Suprapubic skin (tissue), 4 donors: ENCODE measurements around the gene CYB5A. TPM values are rescaled to one million over a fixed set of nuclear protein-coding genes. Genes with fewer than 3 reads are reported as not detected.

Source experiments
- DNase-seq, 2 donors: peaks; one replicate each; pipeline ENCODE4 v3.0.0-alpha.2; 2019; ENCODE audit warnings: low spot score in 2 of 2
- H3K27ac ChIP-seq: fragments of 200-600 bp; sonication (generic); one replicate; pipeline ENCODE4 v1.5.1; 2019
- H3K27me3 ChIP-seq: fragments of 200-600 bp; sonication (generic); one replicate; pipeline ENCODE4 v1.5.1; 2019
- H3K36me3 ChIP-seq: fragments of 200-600 bp; sonication (generic); one replicate; pipeline ENCODE4 v1.5.1; 2019
- H3K4me1 ChIP-seq: fragments of 200-600 bp; sonication (generic); one replicate; pipeline ENCODE4 v1.5.1; 2019
- H3K4me3 ChIP-seq: fragments of 200-600 bp; sonication (generic); one replicate; pipeline ENCODE4 v1.5.1; 2019; ENCODE audit warnings: mild to moderate bottlenecking
- H3K9me3 ChIP-seq: fragments of 200-600 bp; sonication (generic); one replicate; pipeline ENCODE4 v1.5.1; 2019
- EP300 ChIP-seq: sonication (generic); formaldehyde crosslinking; IDR thresholded peaks from one replicate; pipeline ENCODE4 v1.6.1; 2017; ENCODE audit warnings: antibody characterized with exemption
- POLR2A ChIP-seq, 2 donors: fragments of 450-650 bp; IDR thresholded peaks; one replicate each; pipeline ENCODE4 v1.6.1; 2017; ENCODE audit warnings: antibody characterized with exemption in 2 of 2, mild to moderate bottlenecking in 2 of 2, moderate library complexity in 2 of 2
- POLR2AphosphoS5 ChIP-seq, 3 donors: sonication (generic); formaldehyde crosslinking; IDR thresholded peaks; one replicate each; pipeline ENCODE4 v1.6.1; 2017; ENCODE audit warnings: antibody characterized with exemption in 3 of 3
- WGBS: methylation state at CpG from one replicate; pipeline ENCODE4 v1.1.5; 2018; 5-methylcytosine and 5-hydroxymethylcytosine counted together
- total RNA-seq, 4 donors: library from RNA; depleted of rRNA; stranded (reverse); fragments of >200 nt; gene quantifications; one replicate each; pipeline ENCODE4 v1.1.0, GENCODE V29; 2016
- TF ChIP-seq, protein P1 (sequence below), 2 donors: fragments of 200-600 bp in 1 of 2; fragments of 450-650 bp in 1 of 2; sonication (generic) in 1 of 2; IDR thresholded peaks; one replicate each; pipeline ENCODE4 v1.5.1; 2016 to 2019; ENCODE audit warnings: antibody characterized with exemption in 2 of 2, mild to moderate bottlenecking in 1 of 2, moderate library complexity in 1 of 2

CYB5A gene
- total RNA-seq, 4 donors from 2014 or later = 103 to 258 (median 147) TPM

GRCh38 chr18:74275736-74276135 is 16.0 kb downstream of the CYB5A start:
- H3K27ac ChIP-seq = no peak overlapping the region
- DNase-seq = no peak

DNA sequence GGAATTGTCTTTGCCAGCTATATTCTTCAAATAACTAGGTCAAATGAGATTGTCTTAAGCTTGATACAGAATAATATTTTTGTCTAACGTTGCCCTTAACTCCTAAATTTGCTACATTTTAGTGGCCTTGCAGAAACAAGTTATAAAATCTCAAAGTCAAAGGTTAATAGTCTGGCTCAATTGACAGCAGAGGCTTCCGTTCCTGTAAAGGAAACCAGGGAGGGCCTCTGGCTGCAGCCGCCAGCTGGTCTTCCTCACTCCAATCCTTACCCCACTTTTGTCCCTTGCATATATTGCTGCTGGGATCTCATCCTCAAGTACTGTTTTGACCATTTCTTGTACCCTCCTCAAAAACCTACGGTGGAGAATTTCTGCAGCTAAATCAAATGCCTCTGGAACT is 17.1 kb downstream of the CYB5A start:
- WGBS = 67% methylated on average over 4 of the region's 4 CpGs
- no peak for TF ChIP-seq POLR2AphosphoS5 (IDR thresholded peaks at IDR 0.05)
- TF ChIP-seq, protein P1, sequence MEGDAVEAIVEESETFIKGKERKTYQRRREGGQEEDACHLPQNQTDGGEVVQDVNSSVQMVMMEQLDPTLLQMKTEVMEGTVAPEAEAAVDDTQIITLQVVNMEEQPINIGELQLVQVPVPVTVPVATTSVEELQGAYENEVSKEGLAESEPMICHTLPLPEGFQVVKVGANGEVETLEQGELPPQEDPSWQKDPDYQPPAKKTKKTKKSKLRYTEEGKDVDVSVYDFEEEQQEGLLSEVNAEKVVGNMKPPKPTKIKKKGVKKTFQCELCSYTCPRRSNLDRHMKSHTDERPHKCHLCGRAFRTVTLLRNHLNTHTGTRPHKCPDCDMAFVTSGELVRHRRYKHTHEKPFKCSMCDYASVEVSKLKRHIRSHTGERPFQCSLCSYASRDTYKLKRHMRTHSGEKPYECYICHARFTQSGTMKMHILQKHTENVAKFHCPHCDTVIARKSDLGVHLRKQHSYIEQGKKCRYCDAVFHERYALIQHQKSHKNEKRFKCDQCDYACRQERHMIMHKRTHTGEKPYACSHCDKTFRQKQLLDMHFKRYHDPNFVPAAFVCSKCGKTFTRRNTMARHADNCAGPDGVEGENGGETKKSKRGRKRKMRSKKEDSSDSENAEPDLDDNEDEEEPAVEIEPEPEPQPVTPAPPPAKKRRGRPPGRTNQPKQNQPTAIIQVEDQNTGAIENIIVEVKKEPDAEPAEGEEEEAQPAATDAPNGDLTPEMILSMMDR (IDR thresholded peaks at IDR 0.05) = no peak
- no peak for TF ChIP-seq POLR2A (IDR thresholded peaks at IDR 0.05)
- TF ChIP-seq EP300 = no peak
- DNase-seq = no peak
- Histone ChIP-seq H3K9me3 (no peaks in the 10 kb centered on the region), H3K4me3 (no peak overlapping the region), H3K4me1 (peaks cover 60% of the 10 kb centered on the region), H3K27ac (no peak overlapping the region), H3K36me3 (no peaks in the 10 kb centered on the region), H3K27me3 (no peaks in the 10 kb centered on the region)

More at GRCh38 chr18:74275736-74276135, 16.0 kb downstream of the CYB5A start:
- H3K9me3 ChIP-seq = no peaks in the 10 kb centered on the region
- H3K4me1 ChIP-seq = peaks cover 50% of the 10 kb centered on the region
- TF ChIP-seq, protein P1 (IDR thresholded peaks at IDR 0.05) = no peak
- TF ChIP-seq POLR2A (IDR thresholded peaks at IDR 0.05) (no peak), EP300 (no peak), POLR2AphosphoS5 (IDR thresholded peaks at IDR 0.05) (no peak)
- WGBS = 88% methylated on average over 11 of the region's 11 CpGs
- H3K27me3 ChIP-seq = no peaks in the 10 kb centered on the region
- no peaks in the 10 kb centered on the region for H3K36me3 ChIP-seq
- H3K4me3 ChIP-seq = no peak overlapping the region

DNA sequence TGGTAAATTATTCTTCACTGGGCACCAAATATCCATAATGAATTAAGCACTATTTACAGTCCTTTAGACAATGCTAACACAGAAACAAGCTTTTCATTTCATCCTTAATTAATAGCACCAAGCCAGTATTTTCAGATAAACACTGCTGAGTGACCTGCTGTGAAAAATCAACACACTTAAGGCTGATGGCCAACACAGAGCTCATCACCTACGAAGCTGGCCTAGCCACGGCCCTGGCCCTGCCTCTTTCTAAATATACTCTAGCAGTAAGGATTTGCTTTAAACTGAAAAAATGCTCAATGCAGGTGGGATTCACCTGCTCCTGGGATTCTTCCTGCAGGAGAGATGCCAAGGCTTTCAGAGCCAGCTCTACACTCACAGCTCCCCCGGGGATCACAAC is 18.4 kb downstream of the CYB5A start:
- WGBS = 97% methylated on average over 3 of the region's 3 CpGs
- Histone ChIP-seq H3K36me3 (no peaks in the 10 kb centered on the region), H3K4me1 (peaks cover 68% of the 10 kb centered on the region), H3K9me3 (no peaks in the 10 kb centered on the region), H3K27ac (no peak overlapping the region), H3K4me3 (no peak overlapping the region), H3K27me3 (no peaks in the 10 kb centered on the region)
- no peak for DNase-seq
- TF ChIP-seq EP300 = no peak
- no peak for TF ChIP-seq POLR2AphosphoS5 (IDR thresholded peaks at IDR 0.05)
- no peak for TF ChIP-seq POLR2A (IDR thresholded peaks at IDR 0.05)
- TF ChIP-seq, protein P1 (IDR thresholded peaks at IDR 0.05) = no peak

- H3K27me3 ChIP-seq = no peaks in the 10 kb centered on the region
These were observed 20.1 kb downstream of the CYB5A start for GRCh38 chr18:74271635-74272034.

DNA sequence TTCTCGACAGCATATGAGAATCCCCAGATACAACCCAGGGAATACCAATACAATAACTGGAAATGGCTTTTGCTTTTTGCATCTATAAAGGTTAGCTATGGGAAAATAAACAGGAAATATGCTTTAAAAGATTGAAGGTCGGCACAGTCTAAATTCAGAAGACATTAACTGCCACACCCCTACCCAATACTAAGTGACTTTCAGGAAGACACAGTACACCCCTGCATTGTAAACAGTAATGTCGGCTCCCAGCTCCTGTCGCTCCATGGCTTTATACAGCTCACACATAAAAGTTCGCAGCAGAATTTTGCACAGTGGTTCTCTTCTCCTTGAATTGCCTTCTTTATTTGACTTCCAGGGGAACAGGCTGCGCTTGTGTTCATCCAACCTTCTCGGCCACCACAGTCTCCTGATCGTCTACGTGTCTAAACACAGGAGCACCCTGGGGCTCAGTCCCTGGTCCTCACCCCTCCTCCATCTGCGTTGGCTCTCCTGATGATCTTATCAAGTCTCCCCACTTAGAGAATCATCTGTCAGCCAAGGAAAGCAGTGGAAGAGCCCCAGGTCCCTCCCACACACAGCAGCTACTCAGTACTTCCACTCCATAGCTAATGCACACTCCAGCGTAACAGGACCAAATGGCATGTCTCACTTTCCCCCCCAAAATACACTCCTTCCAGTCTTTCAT is 22.7 kb downstream of the CYB5A start:
- 61% methylated on average over 11 of the region's 11 CpGs for WGBS
- TF ChIP-seq POLR2AphosphoS5 (IDR thresholded peaks at IDR 0.05) = no peak
- Histone ChIP-seq H3K4me3 (no peak overlapping the region), H3K9me3 (no peaks in the 10 kb centered on the region), H3K27me3 (no peaks in the 10 kb centered on the region), H3K36me3 (no peaks in the 10 kb centered on the region), H3K27ac (peak overlapping the region; percentile 34), H3K4me1 (peaks cover 36% of the 10 kb centered on the region)
- DNase-seq = no peak

More at GRCh38 chr18:74271635-74272034, 20.1 kb downstream of the CYB5A start:
- no peaks in the 10 kb centered on the region for H3K9me3 ChIP-seq
- 52% methylated on average over 3 of the region's 3 CpGs for WGBS
- H3K4me3 ChIP-seq = no peak overlapping the region
- DNase-seq = no peak
- H3K4me1 ChIP-seq = peaks cover 51% of the 10 kb centered on the region
- no peaks in the 10 kb centered on the region for H3K36me3 ChIP-seq
- TF ChIP-seq, protein P1 (IDR thresholded peaks at IDR 0.05) = no peak
- peak overlapping the region; percentile 55 for H3K27ac ChIP-seq

- WGBS = 91% methylated on average over 7 of the region's 7 CpGs
These were observed 23.6 kb downstream of the CYB5A start for GRCh38 chr18:74268175-74268574.

More at GRCh38 chr18:74268175-74268574, 23.6 kb downstream of the CYB5A start:
- TF ChIP-seq POLR2AphosphoS5 (IDR thresholded peaks at IDR 0.05) (no peak), POLR2A (IDR thresholded peaks at IDR 0.05) (no peak), EP300 (no peak)
- TF ChIP-seq, protein P1 (IDR thresholded peaks at IDR 0.05) = no peak
- Histone ChIP-seq H3K9me3 (no peaks in the 10 kb centered on the region), H3K4me3 (no peak overlapping the region), H3K27ac (no peak overlapping the region), H3K36me3 (peaks cover 4% of the 10 kb centered on the region), H3K27me3 (no peaks in the 10 kb centered on the region), H3K4me1 (peaks cover 36% of the 10 kb centered on the region)
- no peak for DNase-seq
